IMR-90 (cell line): ENCODE results near the gene MEGF11. TPM values are rescaled to one million over a fixed set of nuclear protein-coding genes. Genes with fewer than 3 reads are reported as not detected.

ENCODE experiments used
- ATAC-seq: fragments of 200-7000 bp; cut with Tn5 transposase; 2 replicates; pipeline ENCODE4 v1.9.1; 2020; ENCODE audit warnings: low read depth, mild to moderate bottlenecking, moderate library complexity
- BruUV-seq: library from RNA; stranded (reverse); fragments of 400-500 nt; replicated peaks from 2 replicates; lab custom pipeline; 2021; lab: Mats Ljungman, UMichigan
- CTCF ChIA-PET: fragments of 300-600 bp; formaldehyde crosslinking; extraction: SDS; loops from one replicate; lab custom pipeline; 2021; ENCODE audit warnings: antibody characterized with exemption; lab: Yijun Ruan, JAX
- POLR2A ChIA-PET: fragments of 300-600 bp; sonication (Branson Sonifier 250); formaldehyde crosslinking; loops from one replicate; lab custom pipeline; 2022; ENCODE audit warnings: antibody characterized with exemption; ENCODE audit not compliant: unreplicated experiment; lab: Charles Lee
- DNase-seq: peaks from one replicate; pipeline ENCODE4 v3.0.0; 2013
- H2AFZ ChIP-seq: replicated peaks from 2 replicates; pipeline ENCODE3; 2013; ENCODE audit warnings: low read length, mild to moderate bottlenecking; ENCODE audit not compliant: poor library complexity
- H2AK5ac ChIP-seq: 2 replicates; pipeline ENCODE4 v1.6.1; 2013; ENCODE audit warnings: low read depth, low read length, inconsistent platforms
- H2AK9ac ChIP-seq: replicated peaks from 2 replicates; pipeline ENCODE3; 2013; ENCODE audit warnings: mild to moderate bottlenecking, low read depth, low read length, moderate library complexity; ENCODE audit not compliant: poor library complexity
- H2BK120ac ChIP-seq: 2 replicates; pipeline ENCODE4 v1.6.1; 2013; ENCODE audit warnings: low read depth, low read length, inconsistent platforms
- H2BK15ac ChIP-seq: 3 replicates; pipeline ENCODE4 v1.6.1; 2013; ENCODE audit warnings: low read depth, low read length, inconsistent platforms
- H2BK20ac ChIP-seq: 2 replicates; pipeline ENCODE4 v1.6.1; 2013; ENCODE audit warnings: low read depth, mild to moderate bottlenecking, inconsistent platforms, low read length, moderate library complexity
- H2BK5ac ChIP-seq: 2 replicates; pipeline ENCODE4 v1.6.1; 2013; ENCODE audit warnings: mild to moderate bottlenecking, low read depth, low read length, inconsistent platforms; ENCODE audit not compliant: poor library complexity, severe bottlenecking
- H3K14ac ChIP-seq: replicated peaks from 2 replicates; pipeline ENCODE4 v1.6.1; 2013; ENCODE audit warnings: low read depth, low read length, inconsistent platforms
- H3K18ac ChIP-seq: 2 replicates; pipeline ENCODE4 v1.6.1; 2013; ENCODE audit warnings: low read depth, low read length, control low read depth
- H3K23ac ChIP-seq: 2 replicates; pipeline ENCODE4 v1.6.1; 2013; ENCODE audit warnings: low read depth, low read length, inconsistent platforms
- H3K27ac ChIP-seq: 2 replicates; pipeline ENCODE4 v1.5.1; 2013; ENCODE audit warnings: mild to moderate bottlenecking, control low read depth, low read length; ENCODE audit not compliant: insufficient read depth
- H3K27me3 ChIP-seq: 2 replicates; pipeline ENCODE4 v1.6.1; 2013; ENCODE audit warnings: low read length; ENCODE audit not compliant: control insufficient read depth, insufficient read depth
- H3K36me3 ChIP-seq: 2 replicates; pipeline ENCODE4 v1.6.1; 2013; ENCODE audit warnings: low read length, mixed read lengths; ENCODE audit not compliant: control insufficient read depth, insufficient read depth
- H3K4ac ChIP-seq: 2 replicates; pipeline ENCODE4 v1.6.1; 2013; ENCODE audit warnings: low read depth, low read length, inconsistent platforms
- H3K4me1 ChIP-seq: 2 replicates; pipeline ENCODE4 v1.6.1; 2013; ENCODE audit warnings: low read length, mixed read lengths; ENCODE audit not compliant: control insufficient read depth, insufficient read depth
- H3K4me2 ChIP-seq: 2 replicates; pipeline ENCODE4 v1.6.1; 2013; ENCODE audit warnings: low read depth, mild to moderate bottlenecking, control low read depth, low read length, moderate library complexity
- H3K4me3 ChIP-seq: 2 replicates; pipeline ENCODE4 v1.5.1; 2013; ENCODE audit warnings: low read depth, mild to moderate bottlenecking, control low read depth, low read length, moderate library complexity; ENCODE audit not compliant: insufficient read depth
- H3K56ac ChIP-seq: 2 replicates; pipeline ENCODE4 v1.6.1; 2013; ENCODE audit warnings: low read length, inconsistent platforms; ENCODE audit not compliant: insufficient read depth; ENCODE audit errors: extremely low read depth
- H3K79me1 ChIP-seq, 2 experiments: 2 replicates each; pipeline ENCODE4 v1.6.1; 2013; ENCODE audit warnings: low read length in 2 of 2, inconsistent platforms in 1 of 2, low read depth in 1 of 2
- H3K9ac ChIP-seq: 2 replicates; pipeline ENCODE4 v1.6.1; 2013; ENCODE audit warnings: low read depth, low read length, control low read depth
- H3K9me1 ChIP-seq: 2 replicates; pipeline ENCODE4 v1.6.1; 2013; ENCODE audit warnings: low read length, inconsistent platforms; ENCODE audit not compliant: insufficient read depth
- H3K9me3 ChIP-seq: 2 replicates; pipeline ENCODE4 v1.6.1; 2013; ENCODE audit warnings: low read length; ENCODE audit not compliant: control insufficient read depth, insufficient read depth
- H4K20me1 ChIP-seq: 2 replicates; pipeline ENCODE4 v1.6.1; 2013; ENCODE audit warnings: low read length, inconsistent platforms; ENCODE audit not compliant: insufficient read depth
- H4K5ac ChIP-seq: 2 replicates; pipeline ENCODE4 v1.6.1; 2013; ENCODE audit warnings: mild to moderate bottlenecking, low read depth, low read length, control low read depth
- H4K8ac ChIP-seq, 2 experiments: 2 replicates each; pipeline ENCODE4 v1.6.1; 2013; ENCODE audit warnings: low read depth in 2 of 2, low read length in 2 of 2, control low read depth in 1 of 2, inconsistent platforms in 1 of 2
- H4K91ac ChIP-seq: 2 replicates; pipeline ENCODE4 v1.6.1; 2013; ENCODE audit warnings: low read depth, low read length, inconsistent platforms; ENCODE audit not compliant: insufficient read depth
- BHLHE40 ChIP-seq: fragments of 150-350 bp; IDR thresholded peaks from 2 replicates; pipeline ENCODE4 v1.6.1; 2016; ENCODE audit warnings: mild to moderate bottlenecking, low read depth, low read length
- CEBPB ChIP-seq: IDR thresholded peaks from 2 replicates; pipeline ENCODE4 v1.6.1; 2012; ENCODE audit warnings: low read depth, low read length, improper control_type of control experiment
- CHD1 ChIP-seq: IDR thresholded peaks from 2 replicates; pipeline ENCODE4 v1.6.1; 2012; ENCODE audit warnings: low read depth, low read length, improper control_type of control experiment
- CTCF ChIP-seq: conservative IDR thresholded peaks from 2 replicates; pipeline ENCODE4 v1.5.1; 2012; ENCODE audit warnings: mild to moderate bottlenecking, low read depth, low read length, improper control_type of control experiment
- ELK1 ChIP-seq: fragments of 150-350 bp; IDR thresholded peaks from 2 replicates; pipeline ENCODE4 v1.6.1; 2016; ENCODE audit warnings: low read depth, mild to moderate bottlenecking, low read length, moderate library complexity, borderline replicate concordance
- FOS ChIP-seq: fragments of 150-350 bp; IDR thresholded peaks from 2 replicates; pipeline ENCODE4 v1.6.1; 2016; ENCODE audit warnings: low read depth, low read length
- MAFK ChIP-seq: IDR thresholded peaks from 2 replicates; pipeline ENCODE4 v1.6.1; 2012; ENCODE audit warnings: low read depth, low read length, improper control_type of control experiment
- MAZ ChIP-seq: IDR thresholded peaks from 2 replicates; pipeline ENCODE4 v1.6.1; 2012; ENCODE audit warnings: low read depth, mild to moderate bottlenecking, low read length, improper control_type of control experiment, moderate library complexity, borderline replicate concordance
- MXI1 ChIP-seq: IDR thresholded peaks from 2 replicates; pipeline ENCODE4 v1.6.1; 2012; ENCODE audit warnings: low read depth, mild to moderate bottlenecking, low read length, moderate library complexity, borderline replicate concordance
- NFE2L2 ChIP-seq: fragments of 150-350 bp; IDR thresholded peaks from 2 replicates; pipeline ENCODE4 v1.6.1; 2016; ENCODE audit warnings: low read depth, mild to moderate bottlenecking, low read length
- POLR2A ChIP-seq: IDR thresholded peaks from 2 replicates; pipeline ENCODE4 v1.6.1; 2012; ENCODE audit warnings: mild to moderate bottlenecking, low read depth, low read length
- RAD21 ChIP-seq: IDR thresholded peaks from 2 replicates; pipeline ENCODE4 v1.6.1; 2012; ENCODE audit warnings: low read length, improper control_type of control experiment
- RCOR1 ChIP-seq: IDR thresholded peaks from 2 replicates; pipeline ENCODE4 v1.6.1; 2012; ENCODE audit warnings: mild to moderate bottlenecking, low read length, improper control_type of control experiment; ENCODE audit not compliant: insufficient replicate concordance
- RFX5 ChIP-seq: IDR thresholded peaks from 2 replicates; pipeline ENCODE4 v1.8.0; 2012; ENCODE audit warnings: low read depth, mild to moderate bottlenecking, low read length, moderate library complexity
- SMC3 ChIP-seq: fragments of 150-350 bp; IDR thresholded peaks from 2 replicates; pipeline ENCODE4 v1.6.1; 2016; ENCODE audit warnings: low read depth, mild to moderate bottlenecking, antibody characterized with exemption, low read length, moderate library complexity
- WGBS, 2 experiments: methylation state at CpG; one replicate each; pipeline versions ENCODE4 v1.1.5 to v1.1.7; 2013; ENCODE audit warnings: missing lambda C conversion rate in 2 of 2; ENCODE audit not compliant: insufficient read length in 1 of 2; ENCODE audit errors: extremely low coverage in 2 of 2; 5-methylcytosine and 5-hydroxymethylcytosine counted together
- dilution Hi-C: fragments of 300-500 bp; cut with HindIII; formaldehyde crosslinking; loops from one replicate; pipeline ENCODE4 v1.14.3; 2018; ENCODE audit warnings: low sequenced_read_pairs; ENCODE audit not compliant: unreplicated experiment
- in situ Hi-C: fragments of 300-500 bp; cut with MboI; formaldehyde crosslinking; loops from 3 replicates; pipeline ENCODE4 v1.14.3; 2019; ENCODE audit warnings: low sequenced_read_pairs, inconsistent platforms, mixed read lengths
- intact Hi-C: fragments of 100-400 bp; cut with micrococcal nuclease; formaldehyde crosslinking; loops from 2 replicates; pipeline ENCODE4 v1.10.0; 2022
- polyA plus RNA-seq, 3 experiments: library from polyadenylated mRNA; depleted of rRNA; stranded (reverse); fragments of >200 nt; gene quantifications; 2 replicates each; pipeline ENCODE4 v1.2.3, GENCODE V29; 2012; ENCODE audit warnings: low replicate concordance in 1 of 3
- total RNA-seq: library from RNA; depleted of rRNA; stranded (reverse); fragments of >200 nt; gene quantifications from 2 replicates; pipeline ENCODE4 v1.2.3, GENCODE V29; 2012
- TF ChIP-seq, protein P1 (sequence below): fragments of 150-350 bp; IDR thresholded peaks from 2 replicates; pipeline ENCODE4 v1.6.1; 2017; ENCODE audit warnings: mild to moderate bottlenecking, antibody characterized with exemption, low read length, low read depth

MEGF11 gene
- total and polyA plus RNA-seq, 2 of the 4 experiments (the other 2 are of a cell fraction): not detected

GRCh38 chr15:66170042-66170441 is 83.5 kb downstream of the MEGF11 start:
- Histone ChIP-seq H3K4me2 (no peak overlapping the region), H3K4ac (no peak overlapping the region), H3K56ac (no peak overlapping the region), H3K18ac (no peak overlapping the region), H3K79me1 (no peaks in the 10 kb centered on the region), H3K27ac (no peak overlapping the region), H3K9me3 (no peaks in the 10 kb centered on the region), H3K36me3 (no peaks in the 10 kb centered on the region), H3K9me1 (0 out of 2 replicates have a peak, but pooled peaks cover 2% of the 10 kb centered on the region), H3K23ac (no peak overlapping the region), H3K9ac (no peak overlapping the region), H4K8ac (no peak overlapping the region), H3K4me1 (no peaks in the 10 kb centered on the region), H3K4me3 (no peak overlapping the region), H2BK15ac (no peak overlapping the region), H2AK9ac (no peak overlapping the region), H4K20me1 (no peaks in the 10 kb centered on the region), H2BK20ac (no peak overlapping the region), H4K5ac (no peak overlapping the region), H2BK120ac (no peak overlapping the region), H4K91ac (no peak overlapping the region), H2AK5ac (no peak overlapping the region), H3K27me3 (peaks cover 55% of the 10 kb centered on the region), H2AFZ (no peak overlapping the region), H2BK5ac (no peak overlapping the region), H3K14ac (no peak overlapping the region)
- intact Hi-C loops: no loop called here
- ATAC-seq (no peak), DNase-seq (no peak)
- in situ Hi-C loops: no loop called here
- CTCF ChIA-PET: no interaction called here
- POLR2A ChIA-PET: no interaction called here
- TF ChIP-seq RCOR1 (no peak), POLR2A (no peak), NFE2L2 (no peak), ELK1 (no peak), RAD21 (no peak), FOS (no peak), CHD1 (no peak), MAFK (no peak), MXI1 (no peak), CTCF (no peak), BHLHE40 (no peak), RFX5 (no peak), MAZ (no peak), SMC3 (no peak), CEBPB (no peak)
- TF ChIP-seq, protein P1, sequence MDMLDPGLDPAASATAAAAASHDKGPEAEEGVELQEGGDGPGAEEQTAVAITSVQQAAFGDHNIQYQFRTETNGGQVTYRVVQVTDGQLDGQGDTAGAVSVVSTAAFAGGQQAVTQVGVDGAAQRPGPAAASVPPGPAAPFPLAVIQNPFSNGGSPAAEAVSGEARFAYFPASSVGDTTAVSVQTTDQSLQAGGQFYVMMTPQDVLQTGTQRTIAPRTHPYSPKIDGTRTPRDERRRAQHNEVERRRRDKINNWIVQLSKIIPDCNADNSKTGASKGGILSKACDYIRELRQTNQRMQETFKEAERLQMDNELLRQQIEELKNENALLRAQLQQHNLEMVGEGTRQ: no peak
- dilution Hi-C loops: no loop called here
- WGBS, 2 experiments: no CpG with 5 or more reads among the region's 4 CpGs
- no TSS peak for BruUV-seq
